Nephron (organoid): ENCODE data around the gene CHMP3.
A peak's percentile ranks its signal among the peaks of the same experiment; 100 is the strongest.

Experiments used
- H3K27ac Mint-ChIP-seq, 3 experiments: 2 replicates each; pipeline ENCODE4 v1.8.0; 2020; ENCODE audit warnings: mixed read lengths in 3 of 3, mild to moderate bottlenecking in 2 of 3, moderate library complexity in 1 of 3
- H3K27me3 Mint-ChIP-seq: 2 replicates; pipeline ENCODE4 v1.8.0; 2021; ENCODE audit warnings: low read depth, mild to moderate bottlenecking, moderate library complexity, mixed read lengths
- H3K36me3 Mint-ChIP-seq: 2 replicates; pipeline ENCODE4 v1.8.0; 2020; ENCODE audit warnings: low read depth, mixed read lengths
- H3K4me1 Mint-ChIP-seq: 2 replicates; pipeline ENCODE4 v1.8.0; 2020; ENCODE audit warnings: mixed read lengths
- H3K4me3 Mint-ChIP-seq, 3 experiments: 2 replicates each; pipeline ENCODE4 v1.8.0; 2020; ENCODE audit warnings: mild to moderate bottlenecking in 3 of 3, mixed read lengths in 3 of 3, moderate library complexity in 2 of 3
- H3K9me3 Mint-ChIP-seq: 2 replicates; pipeline ENCODE4 v1.8.0; 2020; ENCODE audit warnings: mixed read lengths
- TF ChIP-seq, protein P1 (sequence below), 3 experiments: fragments of 200-600 bp; sonication (generic); IDR thresholded peaks; one replicate each; pipeline ENCODE4 v1.5.0; 2021; ENCODE audit warnings: antibody characterized with exemption in 3 of 3; ENCODE audit not compliant: unreplicated experiment in 3 of 3

CHMP3 gene

DNA sequence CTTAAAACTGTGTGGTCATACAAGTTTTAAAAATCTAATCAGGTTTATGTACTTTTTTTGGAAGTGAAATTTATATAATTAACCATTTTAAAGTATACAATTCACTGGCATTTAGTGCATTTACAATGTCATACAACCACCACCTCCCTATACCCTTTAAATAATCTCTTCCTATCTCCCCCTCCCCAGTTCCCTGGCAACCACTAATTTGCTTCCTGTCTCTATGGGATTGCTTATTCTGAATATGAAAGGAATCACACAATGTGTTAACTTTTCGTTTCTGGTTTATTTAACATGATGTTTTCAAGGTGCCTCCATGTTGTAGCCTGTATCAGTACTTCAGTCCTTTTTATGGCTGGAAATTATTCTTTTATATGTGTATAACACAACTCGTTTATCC is 19.4 kb downstream of the CHMP3 start:
- no peak overlapping the region for H3K27ac Mint-ChIP-seq
- H3K4me1 Mint-ChIP-seq, result peaks cover 13% of the 10 kb centered on the region
- peaks cover 4% of the 10 kb centered on the region for H3K27me3 Mint-ChIP-seq
- peaks cover 84% of the 10 kb centered on the region for H3K36me3 Mint-ChIP-seq
- H3K4me3 Mint-ChIP-seq, result no peak overlapping the region
- TF ChIP-seq, protein P1, sequence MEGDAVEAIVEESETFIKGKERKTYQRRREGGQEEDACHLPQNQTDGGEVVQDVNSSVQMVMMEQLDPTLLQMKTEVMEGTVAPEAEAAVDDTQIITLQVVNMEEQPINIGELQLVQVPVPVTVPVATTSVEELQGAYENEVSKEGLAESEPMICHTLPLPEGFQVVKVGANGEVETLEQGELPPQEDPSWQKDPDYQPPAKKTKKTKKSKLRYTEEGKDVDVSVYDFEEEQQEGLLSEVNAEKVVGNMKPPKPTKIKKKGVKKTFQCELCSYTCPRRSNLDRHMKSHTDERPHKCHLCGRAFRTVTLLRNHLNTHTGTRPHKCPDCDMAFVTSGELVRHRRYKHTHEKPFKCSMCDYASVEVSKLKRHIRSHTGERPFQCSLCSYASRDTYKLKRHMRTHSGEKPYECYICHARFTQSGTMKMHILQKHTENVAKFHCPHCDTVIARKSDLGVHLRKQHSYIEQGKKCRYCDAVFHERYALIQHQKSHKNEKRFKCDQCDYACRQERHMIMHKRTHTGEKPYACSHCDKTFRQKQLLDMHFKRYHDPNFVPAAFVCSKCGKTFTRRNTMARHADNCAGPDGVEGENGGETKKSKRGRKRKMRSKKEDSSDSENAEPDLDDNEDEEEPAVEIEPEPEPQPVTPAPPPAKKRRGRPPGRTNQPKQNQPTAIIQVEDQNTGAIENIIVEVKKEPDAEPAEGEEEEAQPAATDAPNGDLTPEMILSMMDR (IDR thresholded peaks at IDR 0.05; ENCODE audit: unreplicated experiment in 3 of 3), result no peak
- H3K9me3 Mint-ChIP-seq, result peaks cover 43% of the 10 kb centered on the region

DNA sequence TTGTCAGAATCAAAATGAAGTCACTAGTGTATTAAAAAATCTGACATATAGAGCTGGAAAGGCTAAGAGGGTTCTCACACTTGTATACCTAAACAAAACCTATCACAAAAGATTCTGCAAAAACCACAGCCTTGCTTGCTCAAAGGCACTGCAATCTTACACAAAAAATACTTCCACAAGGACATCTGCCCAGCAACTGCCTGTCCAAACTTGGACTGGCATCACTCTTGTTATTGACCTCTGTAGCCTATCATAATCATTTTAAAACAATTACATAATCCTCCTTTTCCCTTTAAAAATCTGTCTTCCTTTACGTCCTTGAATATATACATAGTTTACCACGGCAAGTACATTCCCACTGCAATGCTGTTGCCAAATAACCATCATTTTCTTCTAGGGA is 19.9 kb downstream of the CHMP3 start:
- peaks cover 41% of the 10 kb centered on the region for H3K9me3 Mint-ChIP-seq
- peaks cover 83% of the 10 kb centered on the region for H3K36me3 Mint-ChIP-seq
- peaks cover 13% of the 10 kb centered on the region for H3K4me1 Mint-ChIP-seq
- no peak overlapping the region for H3K27ac Mint-ChIP-seq
- TF ChIP-seq, protein P1 (IDR thresholded peaks at IDR 0.05; ENCODE audit: unreplicated experiment in 3 of 3), result no peak
- H3K4me3 Mint-ChIP-seq, result no peak overlapping the region
- H3K27me3 Mint-ChIP-seq, result peaks cover 4% of the 10 kb centered on the region

DNA sequence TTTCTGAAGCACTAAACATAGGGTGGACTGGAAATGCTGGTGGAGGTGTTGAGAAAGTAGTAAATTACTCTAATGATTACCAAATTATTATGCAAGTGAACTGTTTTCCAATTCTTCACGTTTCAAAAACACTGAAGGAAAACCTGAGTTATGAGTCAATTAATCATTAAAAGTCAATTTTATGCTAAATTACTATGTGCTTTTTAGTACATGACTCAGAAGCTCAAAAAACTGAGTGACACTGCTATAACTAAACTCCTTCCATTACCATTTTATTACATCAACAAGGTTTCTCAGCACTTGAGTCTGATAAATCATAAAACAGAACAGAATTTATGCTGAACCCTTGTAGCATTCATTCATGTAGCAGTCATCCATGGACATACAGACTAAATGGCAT is 20.4 kb downstream of the CHMP3 start:
- Mint-ChIP-seq H3K27ac (no peak overlapping the region), H3K36me3 (peaks cover 83% of the 10 kb centered on the region), H3K9me3 (peaks cover 40% of the 10 kb centered on the region), H3K27me3 (peaks cover 4% of the 10 kb centered on the region), H3K4me3 (no peak overlapping the region), H3K4me1 (peaks cover 13% of the 10 kb centered on the region)
- TF ChIP-seq, protein P1 (IDR thresholded peaks at IDR 0.05; ENCODE audit: unreplicated experiment in 3 of 3), result no peak

DNA sequence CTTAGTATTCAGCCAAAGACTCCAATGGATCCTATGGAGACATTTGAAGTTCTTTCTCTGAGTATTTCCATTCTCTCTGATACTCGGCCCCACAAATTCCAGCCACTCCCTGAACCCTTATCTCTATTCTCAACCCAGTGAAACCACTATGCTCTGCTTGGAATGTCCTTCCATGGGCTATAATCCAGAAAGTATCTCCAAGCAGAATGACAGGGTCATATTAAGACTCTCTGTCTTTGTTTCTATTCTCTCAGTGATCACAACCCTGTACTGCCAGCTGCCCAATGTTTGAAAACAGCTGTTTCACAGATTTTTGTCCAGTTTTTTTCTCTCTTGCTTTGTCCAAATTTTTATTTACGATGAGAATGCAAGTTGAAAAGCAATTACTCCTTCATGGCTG is 21.9 kb downstream of the CHMP3 start:
- Mint-ChIP-seq H3K4me3 (no peak overlapping the region), H3K4me1 (peaks cover 13% of the 10 kb centered on the region), H3K27ac (peak overlapping the region; percentile 55 to 78 (median 77)), H3K36me3 (peaks cover 83% of the 10 kb centered on the region), H3K27me3 (peaks cover under 1% of the 10 kb centered on the region), H3K9me3 (peaks cover 35% of the 10 kb centered on the region)
- TF ChIP-seq, protein P1 (IDR thresholded peaks at IDR 0.05; ENCODE audit: unreplicated experiment in 3 of 3), result no peak

DNA sequence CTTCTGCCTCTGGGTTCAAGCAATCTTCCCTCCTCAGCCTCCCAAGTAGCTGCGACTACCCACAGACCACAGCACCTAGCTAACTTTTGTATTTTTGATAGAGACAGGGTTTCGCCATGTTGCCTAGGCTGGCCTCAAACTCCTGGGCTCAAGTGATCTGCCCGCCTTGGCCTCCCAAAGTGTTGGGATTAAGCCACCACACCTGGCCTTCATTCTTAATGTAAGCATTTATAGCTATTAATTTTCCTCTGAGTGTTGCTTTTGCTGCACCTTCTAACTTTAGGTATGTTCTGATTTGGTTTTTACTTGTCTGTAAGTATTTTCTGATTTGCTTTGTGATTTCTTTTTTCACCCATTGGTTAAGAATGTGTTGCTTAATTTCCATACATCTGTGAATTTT is 29.7 kb downstream of the CHMP3 start:
- TF ChIP-seq, protein P1 (IDR thresholded peaks at IDR 0.05; ENCODE audit: unreplicated experiment in 3 of 3), result no peak
- Mint-ChIP-seq H3K4me1 (peaks cover 9% of the 10 kb centered on the region), H3K27me3 (no peaks in the 10 kb centered on the region), H3K4me3 (no peak overlapping the region), H3K9me3 (peaks cover 43% of the 10 kb centered on the region), H3K36me3 (peaks cover 71% of the 10 kb centered on the region), H3K27ac (no peak overlapping the region)

DNA sequence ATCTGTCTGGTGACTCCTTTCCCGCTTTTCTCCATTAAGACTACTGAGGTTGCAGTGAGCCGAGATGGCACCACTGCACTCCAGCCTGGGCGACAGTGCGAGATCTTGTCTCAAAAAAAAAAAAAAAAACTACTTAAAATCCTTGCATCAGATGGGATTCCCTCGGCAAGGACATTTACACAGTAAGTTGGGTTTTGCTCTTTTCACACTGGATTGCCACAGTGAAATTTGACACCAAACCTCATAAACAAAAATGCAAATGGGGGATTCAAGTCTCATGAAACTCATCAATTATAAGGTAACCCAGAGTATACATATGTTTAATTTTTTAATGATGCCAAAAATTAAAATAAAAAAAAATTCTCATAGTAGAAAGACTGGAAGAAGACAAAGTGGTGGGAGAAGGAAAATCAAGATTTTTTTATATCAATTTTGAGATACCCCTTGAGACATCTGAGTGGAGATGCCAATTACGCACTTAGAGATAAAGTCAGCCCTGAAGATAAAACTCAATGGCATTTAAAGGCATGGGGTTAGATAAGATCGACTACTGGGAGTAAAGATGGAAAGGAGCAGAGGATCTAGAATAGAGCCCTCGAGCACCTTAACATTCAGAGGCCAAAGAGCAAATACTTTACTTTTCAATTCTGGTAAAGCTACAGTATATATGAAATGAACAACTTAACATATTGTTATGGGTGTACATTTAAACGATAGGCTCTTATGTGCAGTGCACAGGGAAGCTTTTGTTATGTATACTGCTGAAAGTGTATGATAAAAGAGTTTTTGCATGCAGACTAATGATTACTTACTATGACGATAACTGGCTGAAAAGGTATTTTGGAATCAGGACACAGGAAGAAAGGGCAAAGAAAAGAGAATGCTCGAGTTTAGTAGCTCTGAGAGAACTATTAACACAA is 37.6 kb downstream of the CHMP3 start:
- peaks cover 28% of the 10 kb centered on the region for H3K36me3 Mint-ChIP-seq
- H3K4me1 Mint-ChIP-seq, result peaks cover 7% of the 10 kb centered on the region
- H3K4me3 Mint-ChIP-seq, result no peak overlapping the region
- TF ChIP-seq, protein P1 (IDR thresholded peaks at IDR 0.05; ENCODE audit: unreplicated experiment in 3 of 3), result no peak
- no peaks in the 10 kb centered on the region for H3K27me3 Mint-ChIP-seq
- peaks cover 2% of the 10 kb centered on the region for H3K9me3 Mint-ChIP-seq
- no peak overlapping the region for H3K27ac Mint-ChIP-seq
